ENCODE measurements around the gene GANC. TPM values are rescaled to one million over a fixed set of nuclear protein-coding genes. Genes with fewer than 3 reads are reported as not detected.

Gene GANC
- total and polyA plus RNA-seq, 7 donors, result 9.0 to 34.1 (median 19.9) TPM

DNA sequence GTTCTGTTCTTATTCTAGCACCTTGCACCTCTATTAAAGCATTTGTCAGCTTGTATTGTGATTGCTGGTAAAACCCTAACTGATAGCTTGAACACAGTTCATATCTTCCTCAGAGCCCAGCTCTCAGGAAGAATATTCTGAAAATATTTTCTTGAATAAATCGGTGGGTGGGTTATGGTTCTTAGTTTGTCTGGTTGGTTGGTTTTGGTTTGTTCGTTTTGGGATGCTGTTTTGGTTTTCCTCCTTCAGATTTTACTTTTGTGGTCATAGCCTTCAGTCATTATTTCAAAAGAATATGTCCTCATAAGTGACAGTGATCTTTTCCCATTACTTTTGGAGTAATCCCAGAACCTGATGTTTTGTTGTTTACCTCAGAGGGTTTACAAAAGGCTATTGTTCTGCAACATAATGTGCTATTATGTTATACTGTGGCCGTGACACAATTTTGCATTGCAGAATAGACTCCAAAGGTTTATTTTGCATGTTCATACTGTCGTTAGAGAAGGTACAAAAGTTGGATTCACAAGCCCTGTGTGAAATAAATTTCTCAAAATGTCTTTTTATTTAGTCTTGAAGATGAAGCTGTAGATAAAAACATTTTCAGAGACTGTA is 2.9 kb downstream of the GANC start:
- peak overlapping the region in 1 of 4 donors; percentile 79 for H3K4me3 ChIP-seq
- WGBS, 2 donors, result 6 to 41% methylated on average over 4 of the region's 4 CpGs
- intact Hi-C loops (cut with DNase I), result no loop called here

GRCh38 chr15:42276762-42277161 is 3.8 kb downstream of the GANC start:
- Histone ChIP-seq H3K36me3 (peaks cover 0 to 37% (median 10%) of the 10 kb centered on the region in 4 donors), H3K4me1 (peaks cover 3 to 31% (median 27%) of the 10 kb centered on the region in 4 donors), H3K27me3 (no peaks in the 10 kb centered on the region), H3K4me3 (no peak overlapping the region), H3K27ac (no peak overlapping the region), H3K9me3 (no peaks in the 10 kb centered on the region)
- TF ChIP-seq, protein P1, sequence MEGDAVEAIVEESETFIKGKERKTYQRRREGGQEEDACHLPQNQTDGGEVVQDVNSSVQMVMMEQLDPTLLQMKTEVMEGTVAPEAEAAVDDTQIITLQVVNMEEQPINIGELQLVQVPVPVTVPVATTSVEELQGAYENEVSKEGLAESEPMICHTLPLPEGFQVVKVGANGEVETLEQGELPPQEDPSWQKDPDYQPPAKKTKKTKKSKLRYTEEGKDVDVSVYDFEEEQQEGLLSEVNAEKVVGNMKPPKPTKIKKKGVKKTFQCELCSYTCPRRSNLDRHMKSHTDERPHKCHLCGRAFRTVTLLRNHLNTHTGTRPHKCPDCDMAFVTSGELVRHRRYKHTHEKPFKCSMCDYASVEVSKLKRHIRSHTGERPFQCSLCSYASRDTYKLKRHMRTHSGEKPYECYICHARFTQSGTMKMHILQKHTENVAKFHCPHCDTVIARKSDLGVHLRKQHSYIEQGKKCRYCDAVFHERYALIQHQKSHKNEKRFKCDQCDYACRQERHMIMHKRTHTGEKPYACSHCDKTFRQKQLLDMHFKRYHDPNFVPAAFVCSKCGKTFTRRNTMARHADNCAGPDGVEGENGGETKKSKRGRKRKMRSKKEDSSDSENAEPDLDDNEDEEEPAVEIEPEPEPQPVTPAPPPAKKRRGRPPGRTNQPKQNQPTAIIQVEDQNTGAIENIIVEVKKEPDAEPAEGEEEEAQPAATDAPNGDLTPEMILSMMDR (IDR thresholded peaks at IDR 0.05), result no peak
- TF ChIP-seq EP300 (IDR thresholded peaks at IDR 0.05), result no peak
- intact Hi-C loops (cut with DNase I), result no loop called here
- no peak for DNase-seq
- WGBS, 2 donors, result 98% methylated on average over 2 of the region's 2 CpGs

More for the DNA sequence above, 2.9 kb downstream of the GANC start:
- peaks cover 0 to 28% (median 5%) of the 10 kb centered on the region in 4 donors for H3K36me3 ChIP-seq
- no peaks in the 10 kb centered on the region for H3K27me3 ChIP-seq
- H3K27ac ChIP-seq, result peak overlapping the region; percentile 94 to 98 (median 96)
- TF ChIP-seq POLR2A (IDR thresholded peaks at IDR 0.05) (no peak), POLR2AphosphoS5 (IDR thresholded peaks at IDR 0.05) (no peak), EP300 (IDR thresholded peaks at IDR 0.05) (no peak)
- TF ChIP-seq, protein P1 (IDR thresholded peaks at IDR 0.05), result no peak
- DNase-seq, result no peak
- peaks cover 4 to 40% (median 36%) of the 10 kb centered on the region in 4 donors for H3K4me1 ChIP-seq
- no peaks in the 10 kb centered on the region for H3K9me3 ChIP-seq

DNA sequence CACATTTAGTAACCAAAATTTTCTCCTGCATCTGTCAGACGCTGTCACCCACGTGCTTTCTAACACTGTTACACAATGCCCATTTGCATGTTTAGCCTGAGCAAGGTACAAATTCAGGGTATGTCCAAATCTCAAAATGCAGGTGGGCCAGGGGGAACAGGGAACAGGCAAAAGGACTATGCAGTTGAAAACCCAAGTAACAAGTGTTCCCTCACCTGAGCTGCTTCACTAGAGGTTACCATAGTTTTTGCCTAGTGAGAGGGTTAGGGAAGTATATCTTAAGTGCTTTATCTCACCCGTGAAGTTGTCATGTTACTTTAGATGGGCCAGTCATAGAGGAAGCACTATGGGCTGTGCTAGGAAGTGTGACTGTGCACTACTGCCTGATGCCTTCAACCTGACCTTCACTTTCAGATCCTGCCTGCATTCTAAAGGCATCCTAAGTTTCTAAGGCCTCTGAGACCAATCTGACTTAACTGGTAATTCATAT is 6.3 kb downstream of the GANC start:
- Histone ChIP-seq H3K4me3 (no peak overlapping the region), H3K36me3 (peaks cover 0 to 58% (median 18%) of the 10 kb centered on the region in 4 donors), H3K27ac (no peak overlapping the region), H3K4me1 (peaks cover 0 to 22% (median 18%) of the 10 kb centered on the region in 4 donors), H3K9me3 (no peaks in the 10 kb centered on the region), H3K27me3 (no peaks in the 10 kb centered on the region)
- DNase-seq, result no peak
- TF ChIP-seq POLR2A (IDR thresholded peaks at IDR 0.05) (no peak), EP300 (IDR thresholded peaks at IDR 0.05) (no peak), POLR2AphosphoS5 (IDR thresholded peaks at IDR 0.05) (no peak)
- TF ChIP-seq, protein P1 (IDR thresholded peaks at IDR 0.05), result no peak
- intact Hi-C loops (cut with DNase I), result no loop called here
- WGBS, 2 donors, result 54 to 66% methylated on average over 3 of the region's 3 CpGs

DNA sequence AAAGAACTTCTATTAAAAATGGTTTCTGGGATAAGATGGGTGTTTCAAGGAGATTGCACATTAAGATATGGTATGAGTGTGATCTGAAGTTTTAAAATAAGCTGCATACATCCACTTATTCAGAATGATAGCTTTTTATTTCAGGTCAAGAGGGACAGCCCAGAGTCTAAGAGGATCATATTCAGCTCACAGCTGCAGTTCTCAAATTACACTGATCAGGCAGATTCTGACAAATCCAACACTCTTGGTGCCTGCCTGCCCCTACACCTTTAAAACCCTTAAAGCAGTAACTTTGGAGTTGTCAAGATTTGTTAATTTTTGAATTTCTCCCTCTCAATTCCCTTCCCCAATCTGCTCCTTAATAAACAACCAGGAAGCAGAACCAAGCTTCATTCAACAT is 9.3 kb downstream of the GANC start:
- Histone ChIP-seq H3K9me3 (no peaks in the 10 kb centered on the region), H3K4me3 (no peak overlapping the region), H3K4me1 (no peaks in the 10 kb centered on the region), H3K36me3 (peaks cover 0 to 79% (median 18%) of the 10 kb centered on the region in 4 donors), H3K27me3 (no peaks in the 10 kb centered on the region), H3K27ac (no peak overlapping the region)
- DNase-seq, result no peak
- TF ChIP-seq, protein P1 (IDR thresholded peaks at IDR 0.05), result no peak
- intact Hi-C loops (cut with DNase I), result no loop called here

DNA sequence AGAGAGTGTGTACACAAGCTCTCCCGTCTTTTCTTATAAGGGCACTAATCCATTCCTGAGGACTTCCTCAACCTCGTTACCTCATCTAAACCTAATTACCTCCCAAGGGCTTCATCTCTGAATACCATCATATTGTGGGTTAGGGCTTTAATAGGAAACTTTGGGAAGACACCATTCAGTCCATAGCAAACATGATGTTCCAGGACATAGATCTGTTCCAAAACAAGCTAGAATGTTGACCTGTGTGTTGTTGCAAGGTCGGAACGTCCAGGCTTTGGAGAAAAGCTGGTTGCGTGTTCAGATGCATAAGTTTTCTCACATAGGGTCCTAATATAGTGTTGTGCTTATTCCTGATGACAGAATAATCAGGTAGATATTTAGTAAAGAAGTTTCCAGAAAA is 9.9 kb downstream of the GANC start:
- H3K36me3 ChIP-seq, result peaks cover 0 to 85% (median 18%) of the 10 kb centered on the region in 4 donors

More for the DNA sequence above, 9.9 kb downstream of the GANC start:
- intact Hi-C loops (cut with DNase I), result no loop called here
- TF ChIP-seq, protein P1 (IDR thresholded peaks at IDR 0.05), result no peak
- TF ChIP-seq EP300 (IDR thresholded peaks at IDR 0.05) (no peak), POLR2AphosphoS5 (IDR thresholded peaks at IDR 0.05) (no peak), POLR2A (IDR thresholded peaks at IDR 0.05) (no peak)
- H3K9me3 ChIP-seq, result no peaks in the 10 kb centered on the region
- no peak for DNase-seq
- H3K4me1 ChIP-seq, result no peaks in the 10 kb centered on the region
- no peak overlapping the region for H3K4me3 ChIP-seq
- no peak overlapping the region for H3K27ac ChIP-seq
- H3K27me3 ChIP-seq, result no peaks in the 10 kb centered on the region
- WGBS, 2 donors, result 67 to 69% methylated on average over 5 of the region's 5 CpGs
